DMS153 treated with DMSO at 0.1 percent for 48 hours (cell line): ENCODE data around the gene PKP1.
A peak's percentile ranks its signal among the peaks of the same experiment; 100 is the strongest.

Experiments
- DNase-seq: peaks from one replicate; lab custom pipeline; 2025; ENCODE audit not compliant: unreplicated experiment; lab: John Stamatoyannopoulos, UW

The PKP1 gene

DNA sequence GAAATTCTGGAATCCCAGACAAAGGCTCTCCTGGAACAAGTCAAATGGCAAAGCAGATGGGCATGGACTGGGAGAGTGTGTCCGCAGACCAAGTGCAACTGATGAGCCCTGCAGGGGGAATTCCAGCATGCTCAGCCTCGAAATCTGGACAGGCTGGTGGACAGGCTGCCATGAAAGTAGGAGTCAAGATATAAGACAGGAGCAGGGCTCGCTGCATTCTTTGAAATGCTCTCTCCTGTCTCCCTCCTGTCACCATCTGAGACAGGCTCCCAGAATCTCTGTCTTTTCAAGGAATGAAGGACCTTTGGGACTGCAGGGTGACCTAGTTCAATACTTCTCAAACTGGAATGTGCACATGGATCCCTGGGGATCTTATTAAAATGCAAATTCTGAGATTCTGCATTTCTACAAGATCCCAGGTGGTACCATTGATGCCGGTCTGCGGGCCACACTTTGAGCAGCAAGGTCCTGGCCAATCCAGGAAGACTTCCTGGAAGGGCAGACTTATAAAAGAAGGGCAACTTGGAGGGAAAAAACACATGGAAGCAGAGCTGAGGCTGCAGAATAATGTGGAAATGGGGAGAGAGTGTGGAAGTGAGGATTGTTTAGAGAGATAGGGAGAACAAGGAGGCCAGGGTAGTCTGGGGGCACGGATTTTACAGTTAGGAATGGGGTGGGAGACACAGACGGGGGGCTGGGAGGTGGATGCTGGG, 64.3 kb downstream of the PKP1 start:
- no peak for DNase-seq

DNA sequence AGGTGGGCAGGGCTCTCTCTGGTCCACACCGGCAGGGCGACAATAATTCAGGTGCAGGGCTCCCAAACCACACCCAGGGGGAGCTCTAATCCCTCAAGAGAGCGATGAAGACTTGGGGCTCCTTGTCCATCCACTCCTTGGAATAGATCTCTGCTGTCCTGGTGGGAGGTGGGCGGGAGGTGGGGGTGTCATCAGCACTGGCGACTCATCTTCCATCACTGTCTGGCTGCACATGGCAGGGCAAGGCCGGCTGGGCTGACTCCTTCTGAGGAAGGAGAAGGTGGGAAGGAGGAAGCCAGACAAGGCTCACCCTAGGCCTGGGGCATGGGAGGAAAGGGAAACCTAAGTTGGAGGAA, 64.9 kb downstream of the PKP1 start:
- DNase-seq = peak; percentile 40

GRCh38 chr1:201349092-201349491, 65.8 kb downstream of the PKP1 start:
- DNase-seq = no peak

GRCh38 chr1:201350361-201350725, 67.0 kb downstream of the PKP1 start:
- DNase-seq = no peak

- no peak for DNase-seq
These were observed 67.6 kb downstream of the PKP1 start for GRCh38 chr1:201350884-201351283.

GRCh38 chr1:201351617-201352016, 68.3 kb downstream of the PKP1 start:
- DNase-seq = no peak

DNA sequence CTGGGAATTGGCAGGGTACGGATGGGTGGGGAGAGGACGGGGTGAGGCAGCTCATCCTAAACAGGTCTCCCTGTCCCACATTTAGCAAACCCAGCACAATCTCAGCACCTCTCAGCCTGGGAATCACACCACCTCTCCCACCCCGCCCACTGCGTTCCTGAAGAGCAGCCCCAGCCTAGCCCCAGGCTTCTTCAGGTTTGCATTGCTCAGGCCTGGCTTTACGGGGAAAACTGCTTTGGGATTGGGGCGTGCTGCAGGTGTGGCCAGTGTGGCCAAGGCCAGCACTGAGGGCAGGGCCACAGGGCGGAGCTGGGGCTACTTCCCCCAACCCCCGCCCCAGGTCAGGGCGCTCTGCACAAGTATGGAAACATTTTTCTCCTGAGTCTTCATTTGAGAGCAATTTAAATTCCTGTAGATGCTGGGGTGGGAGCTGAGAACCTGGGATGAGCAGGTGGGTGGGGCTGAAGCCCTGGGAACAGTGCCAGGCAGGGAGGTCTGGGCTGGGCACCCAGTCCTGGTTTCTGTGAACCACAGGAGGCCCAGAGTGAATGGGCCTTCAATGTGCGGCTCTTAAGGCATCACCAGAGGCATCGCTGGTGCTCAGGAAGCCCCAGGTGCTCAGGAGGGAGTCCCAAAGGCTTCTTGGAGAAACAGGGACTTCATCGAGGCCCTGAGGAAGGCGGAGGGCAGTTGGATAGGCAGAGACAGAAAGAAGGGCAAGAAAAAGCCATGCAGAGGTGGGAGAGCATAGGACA, 70.1 kb downstream of the PKP1 start:
- no peak for DNase-seq

DNA sequence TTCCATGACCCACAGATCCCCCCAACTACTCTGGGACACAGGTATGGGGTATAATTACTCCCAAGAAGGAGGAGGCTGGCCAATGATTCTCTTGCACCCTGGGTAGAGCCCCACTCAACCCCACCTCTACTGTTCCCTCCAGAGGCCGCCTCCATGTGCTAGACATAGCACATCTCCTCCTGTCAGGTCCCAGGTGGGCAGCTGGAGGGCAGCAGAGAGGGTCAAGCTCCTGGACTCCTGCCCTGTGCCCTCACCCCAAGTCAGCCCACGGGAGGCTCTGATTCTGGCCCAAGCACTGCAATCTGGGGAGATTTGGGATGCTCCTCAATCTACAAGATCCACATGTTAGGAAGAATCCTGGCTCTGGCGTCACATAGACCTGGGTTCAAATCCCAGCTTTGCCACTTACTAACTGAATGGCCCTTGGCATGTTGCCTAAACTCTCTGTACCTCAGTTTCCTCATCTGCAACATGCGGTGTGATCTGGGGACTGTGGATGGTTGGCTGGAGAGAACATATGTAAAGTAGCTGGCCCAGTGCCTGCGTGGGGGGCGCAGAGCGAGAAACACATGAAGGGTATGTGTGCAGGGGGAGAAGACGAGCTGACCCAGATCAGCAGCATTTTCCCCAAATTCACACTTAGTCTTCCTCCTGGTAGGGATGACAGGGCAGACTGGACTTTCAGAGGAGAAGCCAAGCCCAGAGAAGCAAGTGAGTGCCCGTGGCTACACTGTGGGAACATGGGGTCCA, 71.0 kb downstream of the PKP1 start:
- DNase-seq = no peak

DNA sequence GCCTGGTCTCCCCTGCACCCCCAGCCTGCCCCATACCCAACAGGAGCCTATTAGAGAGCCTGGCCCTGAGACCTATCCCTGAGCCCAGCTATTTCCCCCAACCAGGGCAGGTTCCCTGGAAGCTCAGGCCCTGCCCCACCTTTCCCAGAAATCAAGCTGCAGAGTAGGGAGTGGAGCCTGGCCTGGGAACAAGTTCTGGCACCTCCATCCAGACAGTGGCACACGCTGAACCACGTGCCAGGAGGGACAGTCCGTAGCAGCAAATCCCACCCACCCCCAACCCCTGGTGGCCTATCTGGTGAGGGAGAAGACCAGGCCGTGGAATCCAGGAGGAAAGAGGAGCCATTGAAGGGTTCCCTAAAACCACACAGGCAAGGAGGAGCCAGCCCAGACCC, 71.6 kb downstream of the PKP1 start:
- DNase-seq = no peak

DNA sequence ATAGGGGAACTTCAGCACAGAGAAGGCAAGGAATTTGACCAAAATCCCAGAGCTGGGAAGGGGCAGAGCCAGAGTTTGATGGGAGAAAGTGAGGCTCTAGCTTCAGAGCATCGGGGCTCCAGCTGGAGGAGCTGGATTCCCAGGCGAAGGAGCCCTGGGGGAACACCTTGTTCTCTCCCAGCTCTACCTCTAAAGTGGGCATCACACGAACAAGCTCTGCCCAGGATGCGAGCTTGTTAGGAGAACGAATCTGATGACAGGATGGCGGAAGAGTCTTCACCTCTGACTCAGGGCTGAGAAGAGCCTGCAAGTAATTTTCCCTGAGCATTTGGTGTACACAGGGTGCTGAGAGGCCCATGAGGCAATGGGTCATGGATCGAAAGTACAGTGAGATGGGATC, 72.2 kb downstream of the PKP1 start:
- DNase-seq = no peak

DNA sequence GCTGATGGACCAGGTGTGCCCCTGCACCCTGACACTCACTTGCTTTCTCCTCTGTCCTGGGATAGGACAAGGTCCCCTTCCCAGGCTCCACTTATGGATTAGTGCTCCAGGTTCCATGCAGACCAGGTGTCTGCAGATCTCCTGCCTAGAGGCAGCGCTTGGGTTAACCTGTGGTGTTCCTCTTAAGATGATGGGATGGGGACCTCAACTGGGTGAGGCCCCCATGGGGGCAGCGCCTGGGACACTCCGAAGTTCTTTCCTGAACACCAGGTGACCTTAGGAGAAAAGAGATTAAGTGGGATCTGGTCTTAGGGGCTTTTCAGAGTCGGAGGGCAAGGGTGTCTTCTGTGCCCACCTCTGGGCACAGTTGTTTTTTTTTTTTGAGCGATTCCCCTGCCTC, 72.9 kb downstream of the PKP1 start:
- no peak for DNase-seq

- DNase-seq = no peak
These were observed 73.4 kb downstream of the PKP1 start for GRCh38 chr1:201356701-201357100.

- DNase-seq = no peak
These were observed 73.9 kb downstream of the PKP1 start for GRCh38 chr1:201357211-201357610.

DNA sequence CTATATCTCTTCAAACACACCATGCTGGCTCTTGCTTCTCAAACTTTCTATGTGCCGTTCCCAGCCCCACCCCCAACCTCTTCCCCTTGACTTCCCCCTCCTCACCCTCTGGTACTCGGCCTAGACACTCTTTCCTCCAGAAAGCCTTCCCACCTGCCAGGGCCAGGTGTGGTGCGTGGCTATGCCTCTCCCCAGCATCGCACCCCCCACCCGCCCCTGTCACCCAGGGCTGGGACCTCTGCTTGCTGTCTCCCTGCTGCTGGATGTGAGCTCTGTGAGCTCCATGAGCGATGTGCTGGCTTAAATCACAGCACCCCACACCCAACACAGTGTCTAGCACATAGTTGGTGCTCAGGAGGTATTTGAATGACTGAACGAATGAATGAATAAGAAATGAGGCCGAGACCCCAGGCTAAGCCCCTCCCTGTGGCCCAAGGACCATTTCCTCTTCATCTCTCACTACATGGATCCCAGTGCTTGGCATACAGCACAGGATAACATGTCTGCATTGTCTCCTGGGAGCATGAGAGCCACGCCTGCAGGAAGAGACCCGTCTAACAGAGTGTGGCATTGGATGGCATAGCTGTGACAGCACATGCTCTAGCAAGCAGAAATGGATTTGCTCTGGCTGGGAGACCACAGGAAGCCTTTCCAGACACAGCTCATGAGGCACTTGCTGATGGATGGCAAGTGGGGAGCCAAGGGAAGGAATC, 74.5 kb downstream of the PKP1 start:
- no peak for DNase-seq

DNA sequence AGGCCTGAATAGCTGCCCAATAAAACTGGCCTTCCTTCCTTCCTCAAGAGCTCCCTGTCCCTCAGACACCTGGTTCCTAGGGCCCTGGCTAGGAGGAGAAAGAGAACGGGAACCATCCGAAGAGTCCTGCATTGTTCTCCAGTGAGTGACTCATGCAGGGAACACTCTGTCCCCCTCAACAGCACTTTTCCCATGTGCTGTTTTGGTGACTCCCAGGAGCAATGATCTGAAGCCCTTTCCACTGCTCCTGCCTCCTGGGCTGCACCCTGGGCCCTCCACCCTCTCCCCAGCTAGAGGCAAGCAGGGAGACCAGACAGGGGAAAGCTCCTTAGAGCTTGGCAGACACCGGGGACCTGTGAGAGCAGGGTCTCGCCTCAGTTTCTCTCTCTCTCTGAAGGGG, 75.3 kb downstream of the PKP1 start:
- no peak for DNase-seq

GRCh38 chr1:201359031-201359872, 75.9 kb downstream of the PKP1 start:
- DNase-seq = no peak

GRCh38 chr1:201359873-201360210, 76.5 kb downstream of the PKP1 start:
- DNase-seq = no peak

- no peak for DNase-seq
These were observed 77.2 kb downstream of the PKP1 start for GRCh38 chr1:201360486-201360885.

DNA sequence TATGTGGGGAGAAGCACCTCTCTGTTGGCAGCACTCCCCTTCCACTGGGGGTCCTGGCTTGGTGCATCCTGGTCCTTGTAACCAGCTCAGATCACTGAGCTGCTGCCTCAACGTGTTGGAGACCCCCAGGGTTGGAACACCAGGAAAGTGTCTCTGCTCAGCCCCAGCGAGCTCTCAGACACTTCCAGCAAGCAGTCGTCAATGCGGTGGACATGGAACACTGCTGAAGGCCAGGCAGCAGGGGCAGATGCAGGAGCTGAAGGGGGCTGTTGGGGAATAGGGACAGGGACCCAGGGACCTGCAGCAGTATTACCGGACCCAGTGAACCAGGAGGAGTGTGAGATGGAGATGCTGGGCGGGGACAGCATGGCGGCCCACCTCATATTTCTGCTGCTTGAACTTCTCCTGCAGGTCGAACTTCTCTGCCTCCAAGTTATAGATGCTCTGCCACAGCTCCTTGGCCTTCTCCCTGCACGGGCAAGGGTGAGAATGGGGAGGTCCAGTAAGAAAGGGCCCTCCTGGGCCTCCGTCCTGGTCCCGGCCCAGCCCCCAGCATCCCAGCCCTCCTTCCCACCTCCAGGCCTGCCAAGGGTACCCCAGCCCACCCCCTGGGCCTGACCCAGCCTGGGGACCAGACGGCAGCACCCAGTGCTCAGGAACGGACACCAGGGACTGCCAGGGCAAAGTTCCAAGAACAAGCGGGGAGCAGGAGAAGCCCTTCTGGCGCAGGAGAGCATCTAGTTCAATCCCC, 77.8 kb downstream of the PKP1 start:
- no peak for DNase-seq
